CD4-positive, alpha-beta T cell treated with Interleukin-6 at 100 ng/mL for 8 hours (primary cell): Measurements from ENCODE around the gene OPCML.

Experiments used
- DNase-seq: peaks from one replicate; pipeline ENCODE4 v3.0.0-alpha.2; 2020; ENCODE audit warnings: mixed read lengths, low spot score

OPCML gene

GRCh38 chr11:132981131-132981956 is 551.0 kb downstream of the OPCML start:
- no peak for DNase-seq

- no peak for DNase-seq
These were observed 551.6 kb downstream of the OPCML start for GRCh38 chr11:132980670-132981069.

DNA sequence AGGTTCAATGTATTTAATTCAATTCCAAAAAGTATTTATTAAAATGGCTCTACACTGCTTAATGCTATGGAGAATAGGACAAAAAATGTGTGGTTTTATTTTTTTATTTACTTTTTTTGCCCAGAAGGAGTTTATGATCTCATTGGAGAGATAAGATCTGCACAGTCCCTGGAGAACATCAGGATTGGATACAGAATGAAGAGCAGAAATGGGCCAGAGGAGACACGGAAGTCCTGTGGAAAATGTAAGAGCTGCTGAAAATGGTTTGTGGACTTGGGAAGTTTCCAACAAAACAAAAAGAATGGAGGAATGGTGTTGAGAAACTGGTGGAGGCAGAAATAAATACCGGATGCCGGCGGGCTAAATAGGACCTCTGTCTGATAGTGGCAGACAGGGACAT is 554.6 kb downstream of the OPCML start:
- DNase-seq, result no peak

- no peak for DNase-seq
These were observed 555.1 kb downstream of the OPCML start for GRCh38 chr11:132977241-132977640.

DNA sequence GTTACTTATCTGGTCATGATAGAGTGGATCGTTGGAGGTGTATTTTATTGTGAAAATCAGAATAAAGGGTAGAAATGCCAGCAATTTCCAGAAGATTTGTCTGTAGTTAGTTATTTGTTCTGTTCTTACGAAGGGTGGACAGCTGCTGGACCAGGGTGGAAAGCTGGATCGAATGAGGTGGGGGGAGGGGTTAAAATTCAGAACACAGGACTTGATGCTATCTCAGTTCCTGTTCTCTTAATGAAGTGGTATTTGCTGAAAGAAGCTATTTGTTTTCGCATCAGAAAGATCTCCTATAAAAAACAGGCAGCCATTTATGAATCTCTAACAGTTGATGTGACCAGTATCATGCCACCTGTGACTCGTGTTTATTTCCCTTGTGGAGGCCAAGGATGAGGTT is 556.2 kb downstream of the OPCML start:
- DNase-seq, result no peak

GRCh38 chr11:132973686-132974085 is 558.6 kb downstream of the OPCML start:
- DNase-seq, result no peak

DNA sequence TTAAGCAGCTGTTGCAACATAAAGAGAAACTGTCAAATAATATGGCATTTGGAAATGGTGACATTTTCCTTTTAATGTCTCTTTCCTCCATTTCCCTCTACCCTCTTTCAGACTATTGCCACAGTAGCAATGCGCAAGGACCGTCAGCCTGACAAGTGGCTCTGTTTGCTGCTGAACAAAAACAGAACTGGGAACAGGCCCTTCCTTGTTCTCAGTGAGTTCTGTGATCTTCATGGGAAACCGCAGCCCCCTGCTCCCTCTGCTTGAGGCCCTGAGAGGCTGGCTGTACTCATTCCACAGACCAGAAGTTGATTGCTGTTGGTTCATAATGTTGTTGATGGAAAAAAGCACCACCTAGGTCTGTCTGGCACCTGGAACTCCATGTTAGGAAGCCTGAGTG is 559.7 kb downstream of the OPCML start:
- no peak for DNase-seq

DNA sequence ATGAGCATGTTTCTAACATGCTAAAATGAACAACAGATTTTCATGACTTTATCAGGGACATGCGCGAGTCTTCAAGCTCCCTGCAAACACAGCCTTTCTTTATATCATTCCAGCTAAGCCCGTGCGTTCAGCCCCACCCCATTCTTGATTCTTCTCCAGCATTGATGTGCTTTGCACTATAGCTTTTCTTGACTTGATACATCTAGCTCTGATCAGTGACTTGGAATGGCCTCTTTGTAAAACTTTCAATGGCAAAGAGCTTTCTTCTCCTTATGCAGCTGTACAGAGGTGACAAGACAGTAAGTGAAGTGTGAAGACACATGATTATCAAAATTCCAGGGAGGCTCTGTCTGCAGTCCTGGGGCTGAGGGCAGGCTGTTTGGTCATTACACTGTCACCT is 561.0 kb downstream of the OPCML start:
- DNase-seq, result no peak

- no peak for DNase-seq
These were observed 562.4 kb downstream of the OPCML start for GRCh38 chr11:132969892-132970291.

- DNase-seq, result no peak
These were observed 570.3 kb downstream of the OPCML start for GRCh38 chr11:132962041-132962440.

- DNase-seq, result no peak
These were observed 570.8 kb downstream of the OPCML start for GRCh38 chr11:132961453-132961852.

DNA sequence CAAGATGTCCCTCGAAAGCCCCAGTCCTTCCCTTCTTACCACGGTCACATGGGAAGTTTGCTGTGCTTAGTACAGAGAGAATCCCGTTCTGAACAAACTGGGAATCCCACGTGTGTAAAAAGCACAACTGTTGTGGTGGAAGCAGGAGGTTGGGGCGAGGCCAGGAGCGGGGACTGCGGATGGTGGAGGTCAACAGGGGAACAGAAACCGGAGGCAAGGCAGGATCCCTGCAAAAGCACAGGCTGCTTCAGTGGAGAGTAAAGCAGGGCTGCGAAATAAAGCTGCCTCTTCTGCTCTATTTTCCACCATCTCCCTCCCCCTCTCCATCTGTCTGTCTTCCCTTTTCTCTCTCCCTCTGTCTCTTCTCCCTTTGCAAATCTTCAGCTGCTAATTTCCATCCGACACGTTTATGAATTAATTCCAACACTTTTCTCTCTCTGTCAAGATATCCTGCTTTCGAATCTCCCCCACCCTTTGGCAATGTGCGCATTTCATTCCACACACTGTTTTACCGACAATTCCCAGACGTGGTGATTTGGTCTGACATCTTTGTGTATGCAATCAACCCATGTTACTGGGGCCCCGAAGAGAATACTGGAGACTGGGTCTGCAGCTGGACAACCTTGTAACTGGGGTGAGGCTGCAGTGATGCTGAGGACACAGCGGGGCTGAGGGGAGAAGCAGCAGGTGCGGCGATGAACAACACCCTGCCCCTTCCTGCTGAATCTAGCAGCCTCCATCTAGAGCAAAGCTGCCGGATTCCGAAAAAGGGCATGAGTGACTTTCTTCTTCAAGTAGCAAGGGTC is 571.8 kb downstream of the OPCML start:
- DNase-seq, result no peak

DNA sequence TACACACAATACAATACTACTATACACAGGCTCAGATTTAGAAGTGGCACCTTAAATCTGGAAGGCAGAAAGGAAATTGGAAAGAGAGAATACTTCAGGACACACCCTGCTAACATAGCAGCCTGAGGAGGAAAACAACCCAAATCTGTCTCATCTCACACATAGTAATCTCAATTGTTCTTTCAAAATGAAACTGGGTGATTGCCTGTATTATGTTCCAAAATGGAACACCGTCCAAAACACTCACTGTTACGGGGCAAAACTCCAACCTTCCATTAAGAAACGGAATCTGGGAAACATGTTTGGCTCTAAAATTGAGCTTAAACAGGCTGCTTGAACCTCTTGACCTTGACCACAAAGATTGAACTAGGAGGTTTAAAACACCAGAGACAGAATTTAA is 572.6 kb downstream of the OPCML start:
- no peak for DNase-seq

GRCh38 chr11:132957881-132958280 is 574.4 kb downstream of the OPCML start:
- DNase-seq, result no peak

GRCh38 chr11:132948252-132948651 is 584.0 kb downstream of the OPCML start:
- DNase-seq, result no peak

GRCh38 chr11:132944569-132944944 is 587.7 kb downstream of the OPCML start:
- DNase-seq, result no peak

DNA sequence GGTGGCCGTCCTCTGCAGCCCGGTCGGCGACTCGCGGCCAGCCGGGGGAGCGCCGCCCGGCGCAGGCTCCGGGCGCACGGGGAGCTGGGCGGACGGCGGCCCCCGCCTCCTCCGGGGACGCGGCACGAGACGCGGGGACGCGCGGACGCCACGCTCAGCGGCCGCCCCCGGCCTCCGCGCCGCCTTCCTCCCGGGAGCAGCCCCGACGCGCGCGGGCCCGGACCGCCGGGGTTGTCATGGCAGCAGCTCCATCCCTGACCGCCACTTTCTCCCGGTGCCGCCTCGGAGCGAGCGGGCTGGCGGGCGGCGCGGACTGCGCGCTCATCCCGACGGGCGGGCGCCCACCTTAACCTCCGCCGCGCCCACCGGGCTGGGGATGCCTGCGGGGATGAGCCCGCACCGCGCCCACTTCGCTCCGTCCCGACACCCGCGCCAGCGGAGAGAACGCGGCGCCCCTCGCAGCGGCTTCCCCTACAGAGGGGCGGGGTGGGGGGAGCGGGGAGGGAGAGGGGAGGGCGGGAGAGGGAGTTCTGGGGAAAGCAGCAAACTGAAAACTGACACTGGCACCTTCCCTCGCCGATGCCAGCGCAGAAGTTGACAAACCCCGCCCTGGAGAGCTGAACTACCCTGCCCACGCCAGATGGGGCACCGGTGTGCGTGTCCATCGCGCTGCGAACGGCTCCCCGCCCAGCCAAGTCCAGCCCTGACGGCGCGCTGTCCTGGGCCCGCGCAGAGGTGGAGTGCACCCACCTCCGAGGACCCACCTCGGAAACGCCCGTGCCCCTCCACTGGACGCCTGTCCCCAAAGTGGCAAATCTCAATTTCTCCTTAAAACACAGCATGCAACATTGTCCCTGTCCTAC is 588.4 kb downstream of the OPCML start:
- no peak for DNase-seq

DNA sequence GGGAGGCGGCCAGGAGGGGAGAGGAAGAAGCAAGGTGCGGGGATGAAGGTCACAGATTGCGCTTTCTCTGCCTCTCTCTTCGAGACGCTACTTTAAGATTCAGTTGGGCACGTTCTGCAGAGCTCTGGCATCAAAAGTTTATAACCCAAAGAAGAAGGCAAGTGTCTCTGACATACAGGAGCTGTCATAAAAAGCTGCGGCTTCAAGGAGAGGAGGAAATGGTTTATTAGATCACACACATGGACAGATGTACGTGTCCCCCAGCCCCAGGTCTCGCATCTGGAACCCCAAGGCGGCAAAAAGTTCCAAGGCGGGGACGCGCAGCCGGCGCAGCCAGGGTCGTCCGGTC is 589.0 kb downstream of the OPCML start:
- DNase-seq, result no peak

GRCh38 chr11:132942611-132943356 is 589.5 kb downstream of the OPCML start:
- DNase-seq, result no peak

- DNase-seq, result no peak
These were observed 590.5 kb downstream of the OPCML start for GRCh38 chr11:132941761-132942160.

GRCh38 chr11:132941024-132941646 is 591.2 kb downstream of the OPCML start:
- DNase-seq, result no peak
